Trophoblast cell (in vitro differentiated cells and primary cell): ENCODE data around the gene UHRF1.

Experiments used
- DNase-seq, 2 donors: peaks; one replicate each; pipeline ENCODE4 v3.0.0-alpha.2; 2016
- H2AFZ ChIP-seq: 2 replicates; pipeline ENCODE4 v1.6.1; 2013; ENCODE audit warnings: low read length, moderate library complexity, mild to moderate bottlenecking; ENCODE audit not compliant: insufficient read depth, poor library complexity
- H2AK5ac ChIP-seq: 2 replicates; pipeline ENCODE4 v1.6.1; 2013; ENCODE audit warnings: mild to moderate bottlenecking, low read length
- H2BK120ac ChIP-seq: 2 replicates; pipeline ENCODE4 v1.6.1; 2013; ENCODE audit warnings: low read length, mild to moderate bottlenecking, moderate library complexity; ENCODE audit not compliant: insufficient read depth, poor library complexity
- H2BK12ac ChIP-seq: 2 replicates; pipeline ENCODE4 v1.6.1; 2013; ENCODE audit warnings: mild to moderate bottlenecking, low read length, moderate library complexity
- H2BK5ac ChIP-seq: 2 replicates; pipeline ENCODE4 v1.6.1; 2013; ENCODE audit warnings: low read length, low read depth, moderate library complexity, mild to moderate bottlenecking; ENCODE audit not compliant: poor library complexity
- H3K14ac ChIP-seq: 2 replicates; pipeline ENCODE4 v1.6.1; 2013; ENCODE audit warnings: mild to moderate bottlenecking, low read length
- H3K18ac ChIP-seq: 2 replicates; pipeline ENCODE4 v1.6.1; 2013; ENCODE audit warnings: mild to moderate bottlenecking, low read length
- H3K23ac ChIP-seq: 2 replicates; pipeline ENCODE4 v1.6.1; 2013; ENCODE audit warnings: low read length
- H3K27ac ChIP-seq: 2 replicates; pipeline ENCODE4 v1.5.1; 2013; ENCODE audit warnings: low read depth, mild to moderate bottlenecking, inconsistent platforms, low read length, moderate library complexity
- H3K27me3 ChIP-seq: 2 replicates; pipeline ENCODE4 v1.6.1; 2013; ENCODE audit warnings: inconsistent platforms, mild to moderate bottlenecking, low read length, moderate library complexity; ENCODE audit not compliant: insufficient read depth
- H3K36me3 ChIP-seq, 2 experiments: 1 replicate in 1 of 2; 2 replicates in 1 of 2; pipeline ENCODE4 v1.6.1; 2013; ENCODE audit warnings: low read length in 2 of 2, mild to moderate bottlenecking in 2 of 2, moderate library complexity in 1 of 2; ENCODE audit not compliant: insufficient read depth in 2 of 2, control insufficient read depth in 1 of 2
- H3K4ac ChIP-seq: 2 replicates; pipeline ENCODE4 v1.6.1; 2013; ENCODE audit warnings: low read depth, mild to moderate bottlenecking, low read length, moderate library complexity
- H3K4me1 ChIP-seq, 2 experiments: 1 replicate in 1 of 2; 2 replicates in 1 of 2; pipeline ENCODE4 v1.6.1; 2013; ENCODE audit warnings: low read length in 2 of 2, mild to moderate bottlenecking in 2 of 2, moderate library complexity in 1 of 2; ENCODE audit not compliant: insufficient read depth in 2 of 2, control insufficient read depth in 1 of 2
- H3K4me2 ChIP-seq: 2 replicates; pipeline ENCODE4 v1.6.1; 2013; ENCODE audit warnings: inconsistent platforms, mild to moderate bottlenecking, low read length, moderate library complexity
- H3K4me3 ChIP-seq: 2 replicates; pipeline ENCODE4 v1.5.1; 2013; ENCODE audit warnings: mild to moderate bottlenecking, low read depth, low read length, inconsistent platforms
- H3K79me1 ChIP-seq: one replicate; pipeline ENCODE4 v1.6.1; 2013; ENCODE audit warnings: low read length
- H3K79me2 ChIP-seq: 2 replicates; pipeline ENCODE4 v1.6.1; 2013; ENCODE audit warnings: low read length, mild to moderate bottlenecking; ENCODE audit not compliant: control insufficient read depth, insufficient read depth, poor library complexity
- H3K9ac ChIP-seq: 2 replicates; pipeline ENCODE4 v1.6.1; 2013; ENCODE audit warnings: mild to moderate bottlenecking, low read length
- H3K9me3 ChIP-seq: 2 replicates; pipeline ENCODE4 v1.6.1; 2013; ENCODE audit warnings: low read depth, mild to moderate bottlenecking, control low read depth, inconsistent platforms, low read length; ENCODE audit not compliant: insufficient read depth
- H4K12ac ChIP-seq: 2 replicates; pipeline ENCODE4 v1.6.1; 2013; ENCODE audit warnings: low read depth, mild to moderate bottlenecking, low read length, moderate library complexity
- H4K8ac ChIP-seq: 2 replicates; pipeline ENCODE4 v1.6.1; 2013; ENCODE audit warnings: low read depth, mild to moderate bottlenecking, low read length, moderate library complexity
- H4K91ac ChIP-seq: one replicate; pipeline ENCODE4 v1.6.1; 2013; ENCODE audit warnings: low read depth, mild to moderate bottlenecking, low read length, moderate library complexity
- WGBS: extraction: QIAGEN DNeasy Blood & Tissue Kit; methylation state at CpG from one replicate; pipeline ENCODE4 v1.1.7; 2013; ENCODE audit warnings: missing lambda C conversion rate; ENCODE audit not compliant: insufficient read length, insufficient coverage; ENCODE audit errors: extremely low coverage; 5-methylcytosine and 5-hydroxymethylcytosine counted together

Gene UHRF1

GRCh38 chr19:4955274-4955673 is 46.0 kb downstream of the UHRF1 start:
- Histone ChIP-seq H2BK120ac (no peak overlapping the region), H2AFZ (no peak overlapping the region), H3K4me3 (no peak overlapping the region), H3K18ac (no peak overlapping the region), H3K4ac (no peak overlapping the region), H4K12ac (no peak overlapping the region), H3K4me2 (no peak overlapping the region), H3K14ac (no peak overlapping the region), H2BK5ac (no peak overlapping the region), H3K79me1 (peaks cover 4% of the 10 kb centered on the region), H3K9me3 (no peaks in the 10 kb centered on the region), H3K79me2 (no peaks in the 10 kb centered on the region), H3K23ac (no peak overlapping the region), H2AK5ac (no peak overlapping the region), H4K91ac (no peak overlapping the region), H2BK12ac (no peak overlapping the region), H3K27ac (no peak overlapping the region), H3K9ac (no peak overlapping the region), H3K27me3 (no peaks in the 10 kb centered on the region), H3K4me1 (peaks cover 5 to 9% of the 10 kb centered on the region in 2 experiments), H3K36me3 (peaks cover 50 to 55% of the 10 kb centered on the region in 2 experiments), H4K8ac (no peak overlapping the region)
- WGBS = no CpG with 5 or more reads among the region's 10 CpGs
- DNase-seq = no peak

GRCh38 chr19:4957981-4958380 is 48.7 kb downstream of the UHRF1 start:
- Histone ChIP-seq H3K9ac (no peak overlapping the region), H3K4ac (no peak overlapping the region), H3K23ac (no peak overlapping the region), H3K79me2 (no peaks in the 10 kb centered on the region), H3K9me3 (peaks cover 1% of the 10 kb centered on the region), H2AK5ac (no peak overlapping the region), H3K79me1 (no peaks in the 10 kb centered on the region), H4K8ac (no peak overlapping the region), H3K27me3 (no peaks in the 10 kb centered on the region), H2AFZ (no peak overlapping the region), H2BK5ac (no peak overlapping the region), H4K91ac (no peak overlapping the region), H2BK12ac (no peak overlapping the region), H3K4me1 (no peaks in the 10 kb centered on the region), H3K4me3 (no peak overlapping the region), H3K27ac (no peak overlapping the region), H3K4me2 (no peak overlapping the region), H4K12ac (no peak overlapping the region), H3K36me3 (peaks cover 50 to 59% of the 10 kb centered on the region in 2 experiments), H2BK120ac (no peak overlapping the region), H3K14ac (no peak overlapping the region), H3K18ac (no peak overlapping the region)
- WGBS = no CpG with 5 or more reads among the region's 8 CpGs
- DNase-seq = no peak

- peaks cover 1% of the 10 kb centered on the region for H3K9me3 ChIP-seq
- no peak overlapping the region for H2AFZ ChIP-seq
- no peak overlapping the region for H3K4me3 ChIP-seq
- WGBS = no CpG with 5 or more reads among the region's 7 CpGs
- H3K4me1 ChIP-seq = no peaks in the 10 kb centered on the region
- no peak overlapping the region for H2AK5ac ChIP-seq
- no peak overlapping the region for H4K91ac ChIP-seq
- H3K4me2 ChIP-seq = no peak overlapping the region
- peaks cover 27 to 30% of the 10 kb centered on the region in 2 experiments for H3K36me3 ChIP-seq
- H3K79me2 ChIP-seq = no peaks in the 10 kb centered on the region
- H3K23ac ChIP-seq = no peak overlapping the region
- H2BK5ac ChIP-seq = no peak overlapping the region
- no peak overlapping the region for H3K4ac ChIP-seq
- H4K8ac ChIP-seq = no peak overlapping the region
- no peak overlapping the region for H3K14ac ChIP-seq
- no peak overlapping the region for H3K18ac ChIP-seq
- H4K12ac ChIP-seq = no peak overlapping the region
- H2BK12ac ChIP-seq = no peak overlapping the region
- H3K27ac ChIP-seq = no peak overlapping the region
- H3K9ac ChIP-seq = no peak overlapping the region
- H3K79me1 ChIP-seq = no peaks in the 10 kb centered on the region
- no peaks in the 10 kb centered on the region for H3K27me3 ChIP-seq
- no peak for DNase-seq
- no peak overlapping the region for H2BK120ac ChIP-seq
These were observed 52.9 kb downstream of the UHRF1 start for GRCh38 chr19:4962085-4962619.

GRCh38 chr19:4965061-4965460 is 55.8 kb downstream of the UHRF1 start:
- Histone ChIP-seq H4K8ac (no peak overlapping the region), H3K79me2 (peaks cover 8% of the 10 kb centered on the region), H3K27me3 (no peaks in the 10 kb centered on the region), H3K79me1 (peaks cover 9% of the 10 kb centered on the region), H3K27ac (no peak overlapping the region), H2BK12ac (no peak overlapping the region), H4K91ac (no peak overlapping the region), H2BK5ac (no peak overlapping the region), H3K4me2 (no peak overlapping the region), H2AK5ac (no peak overlapping the region), H3K23ac (no peak overlapping the region), H3K36me3 (peaks cover 11% of the 10 kb centered on the region in 2 experiments), H3K9me3 (peaks cover 1% of the 10 kb centered on the region), H2AFZ (no peak overlapping the region), H3K4ac (no peak overlapping the region), H4K12ac (no peak overlapping the region), H3K9ac (no peak overlapping the region), H3K18ac (no peak overlapping the region), H2BK120ac (no peak overlapping the region), H3K4me3 (no peak overlapping the region), H3K4me1 (peaks cover 1 to 7% of the 10 kb centered on the region in 2 experiments), H3K14ac (no peak overlapping the region)
- WGBS = no CpG with 5 or more reads among the region's 6 CpGs
- no peak for DNase-seq
